Measurements from ENCODE around the gene SCGB1C2. TPM values are rescaled to one million over a fixed set of nuclear protein-coding genes. Genes with fewer than 3 reads are reported as not detected.
"Not testable (repeated sequence)": the region's sequence is repeated elsewhere in the genome, so short reads cannot be mapped to it uniquely, and the experiment has no call there.

SCGB1C2 gene
- total RNA-seq, 1 donor from 2014 or later, result not detected

DNA sequence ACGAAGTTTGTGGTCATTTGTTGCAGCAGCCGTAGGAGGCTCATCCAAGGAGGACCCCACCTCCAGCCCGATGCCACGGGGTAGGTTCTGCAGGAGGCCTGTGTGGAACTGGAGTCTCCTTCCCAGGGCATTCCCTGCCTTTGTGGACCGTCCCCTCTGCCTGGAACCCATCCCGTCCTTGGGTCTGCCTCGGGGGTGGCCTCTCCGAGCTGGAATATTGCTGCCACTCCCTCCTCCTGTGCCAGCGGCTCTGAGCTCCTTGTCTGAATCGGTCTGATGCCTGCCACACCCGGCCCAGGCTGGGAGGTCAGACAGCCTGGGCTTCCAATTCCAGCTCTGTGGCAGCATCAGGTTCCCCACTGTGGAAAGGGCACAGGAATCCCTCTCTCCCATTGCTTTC, 25.3 kb downstream of the SCGB1C2 start:
- Mint-ChIP-seq H3K36me3 (ENCODE audit: low read depth) (no peaks in the 10 kb centered on the region), H3K9me3 (no peaks in the 10 kb centered on the region), H3K4me3 (no peak overlapping the region), H3K27ac (no peak overlapping the region), H3K27me3 (peaks cover 5% of the 10 kb centered on the region), H3K4me1 (no peaks in the 10 kb centered on the region)
- no peak for DNase-seq
- no peak for ATAC-seq (ENCODE audit: low read depth)
- POLR2A ChIA-PET, result no interaction called here
- TF ChIP-seq, protein P1, sequence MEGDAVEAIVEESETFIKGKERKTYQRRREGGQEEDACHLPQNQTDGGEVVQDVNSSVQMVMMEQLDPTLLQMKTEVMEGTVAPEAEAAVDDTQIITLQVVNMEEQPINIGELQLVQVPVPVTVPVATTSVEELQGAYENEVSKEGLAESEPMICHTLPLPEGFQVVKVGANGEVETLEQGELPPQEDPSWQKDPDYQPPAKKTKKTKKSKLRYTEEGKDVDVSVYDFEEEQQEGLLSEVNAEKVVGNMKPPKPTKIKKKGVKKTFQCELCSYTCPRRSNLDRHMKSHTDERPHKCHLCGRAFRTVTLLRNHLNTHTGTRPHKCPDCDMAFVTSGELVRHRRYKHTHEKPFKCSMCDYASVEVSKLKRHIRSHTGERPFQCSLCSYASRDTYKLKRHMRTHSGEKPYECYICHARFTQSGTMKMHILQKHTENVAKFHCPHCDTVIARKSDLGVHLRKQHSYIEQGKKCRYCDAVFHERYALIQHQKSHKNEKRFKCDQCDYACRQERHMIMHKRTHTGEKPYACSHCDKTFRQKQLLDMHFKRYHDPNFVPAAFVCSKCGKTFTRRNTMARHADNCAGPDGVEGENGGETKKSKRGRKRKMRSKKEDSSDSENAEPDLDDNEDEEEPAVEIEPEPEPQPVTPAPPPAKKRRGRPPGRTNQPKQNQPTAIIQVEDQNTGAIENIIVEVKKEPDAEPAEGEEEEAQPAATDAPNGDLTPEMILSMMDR (IDR thresholded peaks at IDR 0.05), result no peak
- CTCF ChIA-PET, result no interaction called here
- intact Hi-C loops (cut with micrococcal nuclease), result no loop called here

DNA sequence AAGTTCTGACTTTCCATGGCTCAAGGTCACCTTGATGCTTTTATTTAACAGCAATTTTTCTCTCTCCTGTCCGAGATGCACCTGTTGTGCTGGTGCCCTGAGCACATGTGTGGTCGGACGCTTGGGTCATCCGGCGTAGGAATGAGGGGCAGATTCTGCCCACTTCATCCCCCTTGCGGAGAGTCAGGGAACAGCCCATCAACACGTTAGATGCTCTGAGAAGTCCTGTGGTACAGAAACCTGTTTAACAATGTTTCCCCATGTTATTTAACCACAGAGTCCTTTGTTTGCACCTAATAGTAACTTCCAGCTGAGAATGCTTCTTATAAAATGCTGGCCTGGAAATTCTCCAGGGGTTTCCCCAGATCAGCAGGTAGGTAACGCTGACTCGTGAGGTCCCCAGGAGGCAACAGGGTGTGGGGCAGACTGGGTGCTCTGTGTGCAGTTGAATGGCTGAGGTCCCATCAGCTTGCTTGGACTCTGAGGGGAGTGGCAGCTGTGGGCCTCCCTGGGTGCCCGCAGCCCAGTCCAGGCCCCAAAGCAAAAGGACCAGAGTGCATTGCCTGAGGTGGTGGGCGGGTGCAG, 26.2 kb downstream of the SCGB1C2 start:
- no peak for ATAC-seq (ENCODE audit: low read depth)
- Mint-ChIP-seq H3K36me3 (ENCODE audit: low read depth) (no peaks in the 10 kb centered on the region), H3K4me1 (no peaks in the 10 kb centered on the region), H3K4me3 (no peak overlapping the region), H3K27me3 (peaks cover 5% of the 10 kb centered on the region), H3K27ac (no peak overlapping the region), H3K9me3 (no peaks in the 10 kb centered on the region)
- intact Hi-C loops (cut with micrococcal nuclease), result no loop called here
- TF ChIP-seq, protein P1 (IDR thresholded peaks at IDR 0.05), result no peak
- ChIA-PET POLR2A (no interaction called here), CTCF (no interaction called here)
- DNase-seq, result no peak

DNA sequence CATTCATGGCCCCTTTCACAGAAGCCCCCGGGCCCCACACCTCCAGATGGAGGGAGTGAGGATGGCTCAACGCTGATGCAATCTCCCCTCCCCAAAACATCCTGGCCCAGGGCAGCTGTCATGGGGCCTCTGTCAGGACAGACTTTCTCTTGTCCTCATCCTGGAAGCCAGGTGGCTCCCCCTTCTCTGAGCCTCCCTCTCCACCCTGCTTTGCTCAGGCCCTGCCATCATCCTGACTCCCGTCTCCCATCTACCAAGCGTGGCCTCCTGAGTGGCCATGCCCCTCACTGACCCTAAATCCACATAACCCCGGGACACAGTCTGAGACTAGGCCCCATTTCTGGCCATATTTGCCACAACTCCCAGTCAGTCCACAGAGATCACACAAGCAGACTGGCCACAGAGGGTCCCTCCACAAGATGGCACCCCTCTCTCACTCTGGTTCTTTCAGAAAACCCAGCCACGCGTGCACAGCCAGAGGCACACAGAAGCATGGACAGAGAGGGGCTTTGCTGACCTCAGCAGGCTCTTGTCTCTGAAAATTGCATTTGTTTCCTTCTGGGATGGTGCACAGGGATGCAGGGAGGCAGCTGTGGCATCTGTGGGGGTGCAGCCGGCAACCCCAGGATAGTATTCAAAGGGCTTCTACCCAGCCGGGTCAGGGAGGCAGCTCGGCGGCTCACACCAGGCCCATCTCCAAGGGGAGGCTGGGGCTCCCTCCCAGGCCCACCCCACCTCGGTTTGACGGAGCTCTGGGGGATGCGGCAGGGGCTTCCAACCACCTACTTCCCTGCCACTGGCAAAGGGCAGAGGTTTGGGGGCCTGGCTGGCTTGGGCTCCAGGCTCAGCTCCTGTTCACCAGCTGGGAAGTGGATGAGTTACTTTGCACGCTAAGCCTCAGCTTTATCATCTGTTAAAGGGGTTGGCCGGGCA, 27.2 kb downstream of the SCGB1C2 start:
- Mint-ChIP-seq H3K4me3 (no peak overlapping the region), H3K4me1 (no peaks in the 10 kb centered on the region), H3K27me3 (peaks cover 5% of the 10 kb centered on the region), H3K9me3 (no peaks in the 10 kb centered on the region), H3K27ac (no peak overlapping the region), H3K36me3 (ENCODE audit: low read depth) (no peaks in the 10 kb centered on the region)
- DNase-seq (no peak), ATAC-seq (ENCODE audit: low read depth) (no peak)
- intact Hi-C loops (cut with micrococcal nuclease), result no loop called here
- ChIA-PET CTCF (no interaction called here), POLR2A (no interaction called here)
- TF ChIP-seq, protein P1 (IDR thresholded peaks at IDR 0.05), result no peak

DNA sequence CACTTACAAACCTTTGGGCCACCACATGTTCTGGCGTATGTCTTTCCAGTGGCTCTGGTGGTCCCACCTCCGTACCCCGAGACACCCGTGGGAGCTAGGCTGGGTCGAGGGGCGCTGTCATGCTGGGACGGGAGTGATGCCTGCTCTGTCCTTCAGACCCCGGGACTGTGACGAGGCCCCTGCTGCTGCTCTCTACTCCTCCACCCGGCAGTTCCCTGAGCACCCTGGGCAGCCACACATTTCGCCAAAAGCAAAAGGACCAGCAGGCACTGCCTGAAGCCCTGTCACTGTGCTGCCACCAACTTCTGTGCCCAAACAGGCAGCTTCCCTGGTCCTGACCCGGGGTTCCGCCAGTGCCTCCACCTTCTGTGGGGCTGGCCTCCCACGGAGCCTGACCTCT, 28.6 kb downstream of the SCGB1C2 start:
- Mint-ChIP-seq H3K27ac (no peak overlapping the region), H3K4me3 (no peak overlapping the region), H3K9me3 (no peaks in the 10 kb centered on the region), H3K27me3 (peaks cover 5% of the 10 kb centered on the region), H3K4me1 (no peaks in the 10 kb centered on the region), H3K36me3 (ENCODE audit: low read depth) (no peaks in the 10 kb centered on the region)
- TF ChIP-seq, protein P1 (IDR thresholded peaks at IDR 0.05), result no peak
- ChIA-PET POLR2A (no interaction called here), CTCF (no interaction called here)
- ATAC-seq (ENCODE audit: low read depth), result no peak
- no peak for DNase-seq
- intact Hi-C loops (cut with micrococcal nuclease), result no loop called here

DNA sequence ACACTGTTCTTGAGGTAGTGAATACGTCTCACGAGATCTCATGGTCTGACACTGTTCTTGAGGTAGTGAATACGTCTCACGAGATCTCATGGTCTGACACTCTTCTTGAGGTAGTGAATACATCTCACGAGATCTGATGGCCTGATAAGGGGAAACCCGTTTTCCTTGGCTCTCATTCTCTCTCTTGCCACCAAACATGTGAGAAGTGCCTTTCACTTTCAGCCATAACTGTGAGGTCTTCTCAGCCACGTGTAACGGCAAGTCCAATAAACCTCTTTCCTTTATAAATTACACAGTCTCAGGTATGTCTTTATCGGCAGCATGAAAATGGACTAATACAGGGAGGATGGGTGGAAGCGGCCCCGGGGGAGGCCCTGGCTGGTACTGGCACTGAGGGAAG, 31.2 kb downstream of the SCGB1C2 start:
- POLR2A ChIA-PET; H3K9me3 Mint-ChIP-seq; H3K4me3 Mint-ChIP-seq; intact Hi-C loops (cut with micrococcal nuclease); H3K27me3 Mint-ChIP-seq; CTCF ChIA-PET; H3K36me3 Mint-ChIP-seq (ENCODE audit: low read depth); DNase-seq; H3K4me1 Mint-ChIP-seq; H3K27ac Mint-ChIP-seq; ATAC-seq (ENCODE audit: low read depth): not testable (repeated sequence)

Data from activated B cell treated with CpG ODN at 0.5 μM for 24 hours (primary cell).